Type B pancreatic cell (in vitro differentiated cells): Measurements from ENCODE around the gene NUDT19. TPM values are rescaled to one million over a fixed set of nuclear protein-coding genes. Genes with fewer than 3 reads are reported as not detected.
"Not testable (repeated sequence)": the region's sequence is repeated elsewhere in the genome, so short reads cannot be mapped to it uniquely, and the experiment has no call there.

Source experiments
- DNase-seq: peaks from one replicate; pipeline ENCODE4 v3.0.0; 2021; ENCODE audit warnings: mixed read lengths; ENCODE audit not compliant: unreplicated experiment; ENCODE audit errors: extremely low spot score
- H3K27ac Mint-ChIP-seq: 2 replicates; pipeline ENCODE4 v1.8.0; 2021; ENCODE audit warnings: mild to moderate bottlenecking, mixed read lengths
- H3K27me3 Mint-ChIP-seq: 2 replicates; pipeline ENCODE4 v1.8.0; 2021; ENCODE audit warnings: mixed read lengths
- H3K36me3 Mint-ChIP-seq: 2 replicates; pipeline ENCODE4 v1.8.0; 2021; ENCODE audit warnings: mixed read lengths
- H3K4me1 Mint-ChIP-seq: one replicate; pipeline ENCODE4 v1.8.0; 2021; ENCODE audit warnings: mixed read lengths; ENCODE audit not compliant: unreplicated experiment
- H3K4me3 Mint-ChIP-seq: 2 replicates; pipeline ENCODE4 v1.8.0; 2021; ENCODE audit warnings: mild to moderate bottlenecking, mixed read lengths
- H3K9me3 Mint-ChIP-seq: 2 replicates; pipeline ENCODE4 v1.8.0; 2021; ENCODE audit warnings: mixed read lengths
- total RNA-seq: library from RNA; stranded (reverse); gene quantifications from 2 replicates; pipeline ENCODE4 v1.2.1, GENCODE V29; 2021; ENCODE audit warnings: low replicate concordance
- TF ChIP-seq, protein P1 (sequence below): fragments of 200-600 bp; sonication (generic); conservative IDR thresholded peaks from 2 replicates; pipeline ENCODE4 v1.5.0; 2021; ENCODE audit warnings: antibody characterized with exemption, mild to moderate bottlenecking

Gene NUDT19
- total RNA-seq, 1 donor from 2014 or later = 10.8 TPM

- Mint-ChIP-seq H3K4me3 (no peak overlapping the region), H3K27ac (no peak overlapping the region), H3K4me1 (no peaks in the 10 kb centered on the region), H3K27me3 (peaks cover 10% of the 10 kb centered on the region), H3K36me3 (no peaks in the 10 kb centered on the region), H3K9me3 (no peaks in the 10 kb centered on the region)
- TF ChIP-seq, protein P1, sequence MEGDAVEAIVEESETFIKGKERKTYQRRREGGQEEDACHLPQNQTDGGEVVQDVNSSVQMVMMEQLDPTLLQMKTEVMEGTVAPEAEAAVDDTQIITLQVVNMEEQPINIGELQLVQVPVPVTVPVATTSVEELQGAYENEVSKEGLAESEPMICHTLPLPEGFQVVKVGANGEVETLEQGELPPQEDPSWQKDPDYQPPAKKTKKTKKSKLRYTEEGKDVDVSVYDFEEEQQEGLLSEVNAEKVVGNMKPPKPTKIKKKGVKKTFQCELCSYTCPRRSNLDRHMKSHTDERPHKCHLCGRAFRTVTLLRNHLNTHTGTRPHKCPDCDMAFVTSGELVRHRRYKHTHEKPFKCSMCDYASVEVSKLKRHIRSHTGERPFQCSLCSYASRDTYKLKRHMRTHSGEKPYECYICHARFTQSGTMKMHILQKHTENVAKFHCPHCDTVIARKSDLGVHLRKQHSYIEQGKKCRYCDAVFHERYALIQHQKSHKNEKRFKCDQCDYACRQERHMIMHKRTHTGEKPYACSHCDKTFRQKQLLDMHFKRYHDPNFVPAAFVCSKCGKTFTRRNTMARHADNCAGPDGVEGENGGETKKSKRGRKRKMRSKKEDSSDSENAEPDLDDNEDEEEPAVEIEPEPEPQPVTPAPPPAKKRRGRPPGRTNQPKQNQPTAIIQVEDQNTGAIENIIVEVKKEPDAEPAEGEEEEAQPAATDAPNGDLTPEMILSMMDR = no peak
- peak; percentile 25 for DNase-seq
Measured at GRCh38 chr19:32743447-32743846, 51.8 kb downstream of the NUDT19 start.

- Mint-ChIP-seq H3K27ac (no peak overlapping the region), H3K4me1 (no peaks in the 10 kb centered on the region), H3K9me3 (no peaks in the 10 kb centered on the region), H3K36me3 (no peaks in the 10 kb centered on the region), H3K4me3 (no peak overlapping the region), H3K27me3 (peaks cover 10% of the 10 kb centered on the region)
- peak; percentile 63 for DNase-seq
- TF ChIP-seq, protein P1 = no peak
Measured at GRCh38 chr19:32744555-32745325, 53.1 kb downstream of the NUDT19 start.

DNA sequence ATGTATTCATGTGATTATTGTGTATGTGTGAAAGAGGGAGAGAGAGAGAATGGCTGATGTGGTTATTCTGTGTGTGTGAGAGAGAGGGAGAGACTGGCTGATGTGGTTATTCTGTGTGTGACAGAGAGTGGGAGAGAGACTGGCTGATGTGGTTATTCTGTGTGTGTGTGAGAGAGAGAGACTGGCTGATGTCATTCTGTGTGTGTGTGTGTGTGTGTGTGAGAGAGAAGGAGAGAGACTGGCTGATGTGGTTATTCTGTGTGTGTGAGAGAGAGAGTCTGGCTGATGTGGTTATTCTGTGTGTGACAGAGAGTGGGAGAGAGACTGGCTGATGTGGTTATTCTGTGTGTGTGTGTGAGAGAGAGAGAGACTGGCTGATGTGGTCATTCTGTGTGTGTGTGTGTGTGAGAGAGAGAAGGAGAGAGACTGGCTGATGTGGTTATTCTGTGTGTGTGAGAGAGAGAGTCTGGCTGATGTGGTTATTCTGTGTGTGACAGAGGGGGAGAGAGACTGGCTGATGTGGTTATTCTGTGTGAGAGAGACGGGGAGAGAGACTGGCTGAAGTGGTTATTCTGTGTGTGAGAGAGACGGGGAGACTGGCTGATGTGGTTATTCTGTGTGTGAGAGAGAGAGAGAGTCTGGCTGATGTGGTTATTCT lies 54.1 kb downstream of the NUDT19 start:
- peak; percentile 11 for DNase-seq
- not testable (repeated sequence) for H3K27me3 Mint-ChIP-seq, H3K4me1 Mint-ChIP-seq, H3K4me3 Mint-ChIP-seq, H3K27ac Mint-ChIP-seq, H3K36me3 Mint-ChIP-seq, H3K9me3 Mint-ChIP-seq

DNA sequence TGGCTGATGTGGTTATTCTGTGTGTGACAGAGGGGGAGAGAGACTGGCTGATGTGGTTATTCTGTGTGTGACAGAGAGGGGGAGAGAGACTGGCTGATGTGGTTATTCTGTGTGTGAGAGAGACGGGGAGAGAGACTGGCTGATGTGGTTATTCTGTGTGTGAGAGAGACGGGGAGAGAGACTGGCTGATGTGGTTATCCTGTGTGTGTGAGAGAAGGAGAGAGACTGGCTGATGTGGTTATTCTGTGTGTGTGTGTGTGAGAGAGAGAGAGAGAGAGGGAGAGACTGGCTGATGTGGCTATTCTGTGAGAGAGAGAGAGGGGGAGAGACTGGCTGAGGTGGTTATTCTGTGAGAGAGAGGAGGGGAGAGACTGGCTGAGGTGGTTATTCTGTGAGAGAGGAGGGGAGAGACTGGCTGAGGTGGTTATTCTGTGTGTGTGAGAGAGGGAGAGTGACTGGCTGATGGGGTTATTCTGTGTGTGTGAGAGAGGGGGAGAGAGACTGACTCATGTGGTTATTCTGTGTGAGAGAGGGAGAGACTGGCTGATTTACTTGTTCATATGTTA lies 55.1 kb downstream of the NUDT19 start:
- H3K4me1 Mint-ChIP-seq, H3K36me3 Mint-ChIP-seq, H3K4me3 Mint-ChIP-seq, H3K9me3 Mint-ChIP-seq, H3K27me3 Mint-ChIP-seq, H3K27ac Mint-ChIP-seq: not testable (repeated sequence)
- peak; percentile 34 for DNase-seq

- no peaks in the 10 kb centered on the region for H3K36me3 Mint-ChIP-seq
- no peaks in the 10 kb centered on the region for H3K9me3 Mint-ChIP-seq
- H3K4me1 Mint-ChIP-seq = peaks cover 4% of the 10 kb centered on the region
- DNase-seq = peak; percentile 64
- no peak overlapping the region for H3K27ac Mint-ChIP-seq
- H3K27me3 Mint-ChIP-seq = no peaks in the 10 kb centered on the region
- no peak overlapping the region for H3K4me3 Mint-ChIP-seq
- TF ChIP-seq, protein P1 = no peak
Measured at GRCh38 chr19:32748497-32748896, 56.9 kb downstream of the NUDT19 start.

GRCh38 chr19:32748948-32749347 lies 57.3 kb downstream of the NUDT19 start:
- TF ChIP-seq, protein P1 = no peak
- no peaks in the 10 kb centered on the region for H3K27me3 Mint-ChIP-seq
- peaks cover 4% of the 10 kb centered on the region for H3K4me1 Mint-ChIP-seq
- no peaks in the 10 kb centered on the region for H3K36me3 Mint-ChIP-seq
- no peak overlapping the region for H3K27ac Mint-ChIP-seq
- H3K9me3 Mint-ChIP-seq = no peaks in the 10 kb centered on the region
- no peak for DNase-seq
- H3K4me3 Mint-ChIP-seq = no peak overlapping the region
